Neutrophil (primary cell): ENCODE measurements around the gene SSTR3.
"Not testable (repeated sequence)": the region's sequence is repeated elsewhere in the genome, so short reads cannot be mapped to it uniquely, and the experiment has no call there.

Experiments used
- H3K27ac ChIP-seq: fragments of 200-600 bp; sonication (generic); 2 replicates; pipeline ENCODE4 v1.5.1; 2016; ENCODE audit warnings: mild to moderate bottlenecking, moderate library complexity
- H3K27me3 ChIP-seq: fragments of 200-600 bp; sonication (generic); 2 replicates; pipeline ENCODE4 v1.6.0; 2016; ENCODE audit warnings: mild to moderate bottlenecking
- H3K36me3 ChIP-seq: fragments of 200-600 bp; sonication (generic); 2 replicates; pipeline ENCODE4 v1.5.1; 2017
- H3K4me1 ChIP-seq, 2 experiments: fragments of 200-600 bp in 1 of 2; sonication (generic) in 1 of 2; 1 replicate in 1 of 2; 2 replicates in 1 of 2; pipeline versions ENCODE4 v1.5.1 to v1.6.1; 2013 to 2016; ENCODE audit warnings: low read depth in 1 of 2, low read length in 1 of 2, mild to moderate bottlenecking in 1 of 2, moderate library complexity in 1 of 2; ENCODE audit not compliant: control insufficient read depth in 1 of 2, insufficient read depth in 1 of 2
- H3K4me3 ChIP-seq, 2 experiments: fragments of 200-600 bp in 1 of 2; sonication (generic) in 1 of 2; 1 replicate in 1 of 2; 2 replicates in 1 of 2; pipeline ENCODE4 v1.5.1; 2013 to 2016; ENCODE audit warnings: low read depth in 1 of 2, low read length in 1 of 2, mild to moderate bottlenecking in 1 of 2, moderate library complexity in 1 of 2
- H3K9me3 ChIP-seq: fragments of 200-600 bp; sonication (generic); 2 replicates; pipeline ENCODE4 v1.5.1; 2016
- CTCF ChIP-seq: fragments of 200-600 bp; sonication (generic); IDR thresholded peaks from 2 replicates; pipeline ENCODE4 v1.5.1; 2016; ENCODE audit warnings: antibody characterized with exemption

Gene SSTR3

GRCh38 chr22:37203354-37204044 is 8.8 kb downstream of the SSTR3 start:
- H3K27me3 ChIP-seq, result no peaks in the 10 kb centered on the region
- H3K36me3 ChIP-seq, result no peaks in the 10 kb centered on the region
- H3K9me3 ChIP-seq, result no peaks in the 10 kb centered on the region
- H3K4me1 ChIP-seq, result peaks cover 26 to 32% of the 10 kb centered on the region in 2 experiments
- H3K27ac ChIP-seq, result no peak overlapping the region
- no peak for TF ChIP-seq CTCF
- no peak overlapping the region for H3K4me3 ChIP-seq

GRCh38 chr22:37202716-37203115 is 9.6 kb downstream of the SSTR3 start:
- Histone ChIP-seq H3K4me1 (peaks cover 30 to 39% of the 10 kb centered on the region in 2 experiments), H3K27me3 (no peaks in the 10 kb centered on the region), H3K36me3 (no peaks in the 10 kb centered on the region), H3K9me3 (no peaks in the 10 kb centered on the region), H3K27ac (no peak overlapping the region), H3K4me3 (no peak overlapping the region)
- TF ChIP-seq CTCF, result no peak

GRCh38 chr22:37202001-37202555 is 10.2 kb downstream of the SSTR3 start:
- Histone ChIP-seq H3K4me3 (no peak overlapping the region), H3K4me1 (peaks cover 30 to 39% of the 10 kb centered on the region in 2 experiments), H3K9me3 (no peaks in the 10 kb centered on the region), H3K27me3 (no peaks in the 10 kb centered on the region), H3K36me3 (no peaks in the 10 kb centered on the region), H3K27ac (no peak overlapping the region)
- TF ChIP-seq CTCF, result no peak

- H3K4me3 ChIP-seq, H3K9me3 ChIP-seq, H3K27me3 ChIP-seq, H3K36me3 ChIP-seq, H3K27ac ChIP-seq: not testable (repeated sequence)
- peaks cover 30 to 39% of the 10 kb centered on the region in 2 experiments for H3K4me1 ChIP-seq
These were observed 10.8 kb downstream of the SSTR3 start for GRCh38 chr22:37201443-37201820.

- Histone ChIP-seq H3K4me3 (peak overlapping the region; percentile 94 to 99), H3K4me1 (peaks cover 19 to 26% of the 10 kb centered on the region in 2 experiments), H3K36me3 (no peaks in the 10 kb centered on the region), H3K27me3 (no peaks in the 10 kb centered on the region), H3K9me3 (no peaks in the 10 kb centered on the region), H3K27ac (peak overlapping the region; percentile 82)
- TF ChIP-seq CTCF, result no peak
These were observed 12.5 kb downstream of the SSTR3 start for GRCh38 chr22:37199760-37200108.

GRCh38 chr22:37199103-37199759 is 13.0 kb downstream of the SSTR3 start:
- Histone ChIP-seq H3K27me3 (no peaks in the 10 kb centered on the region), H3K27ac (peak overlapping the region; percentile 82), H3K9me3 (no peaks in the 10 kb centered on the region), H3K4me1 (peaks cover 18 to 24% of the 10 kb centered on the region in 2 experiments), H3K4me3 (peak overlapping the region; percentile 94 to 99), H3K36me3 (no peaks in the 10 kb centered on the region)
- peak; percentile 93 for TF ChIP-seq CTCF
